HCT116 (cell line): ENCODE measurements around the gene NAV3. TPM values are rescaled to one million over a fixed set of nuclear protein-coding genes. Genes with fewer than 3 reads are reported as not detected.

ENCODE experiments used
- ATAC-seq: fragments of 200-7000 bp; cut with Tn5 transposase; 2 replicates; pipeline ENCODE4 v1.9.1; 2020; ENCODE audit warnings: mild to moderate bottlenecking, moderate library complexity
- BruUV-seq: library from RNA; stranded (reverse); fragments of 400-500 nt; replicated peaks from 2 replicates; lab custom pipeline; 2021; lab: Mats Ljungman, UMichigan
- CTCF ChIA-PET: fragments of 300-600 bp; sonication (Branson Sonifier 250); formaldehyde crosslinking; loops from one replicate; lab custom pipeline; 2021; ENCODE audit warnings: antibody characterized with exemption; lab: Charles Lee
- POLR2A ChIA-PET: fragments of 300-600, 350-600 bp; sonication (Branson Sonifier 250); formaldehyde crosslinking; loops from one replicate; lab custom pipeline; 2021; ENCODE audit warnings: antibody characterized with exemption; lab: Charles Lee
- RAD21 ChIA-PET, 2 experiments: fragments of 300-600 bp; sonication (Branson Sonifier 250); formaldehyde crosslinking; loops; one replicate each; lab custom pipeline; 2023; ENCODE audit warnings: low total read pairs in 2 of 2; ENCODE audit not compliant: uncharacterized antibody in 2 of 2, unreplicated experiment in 2 of 2, low non-redundant PET in 1 of 2; lab: Charles Lee
- DNase-seq: peaks from one replicate; pipeline ENCODE4 v3.0.0-alpha.2; 2010; ENCODE audit warnings: low read depth, low spot score
- H2AFZ ChIP-seq: fragments of 200-600 bp; shearing (Covaris generic), sonication (generic); 2 replicates; pipeline ENCODE4 v1.6.1; 2017; ENCODE audit warnings: low read depth, mixed run types, mixed read lengths, antibody characterized with exemption, low read length; ENCODE audit not compliant: poor library complexity, severe bottlenecking
- H3K27ac ChIP-seq: 2 replicates; pipeline ENCODE4 v1.5.1; 2012; ENCODE audit warnings: low read depth, low read length
- H3K27me3 ChIP-seq: fragments of 200-600 bp; sonication (generic); 2 replicates; pipeline ENCODE4 v1.6.1; 2016; ENCODE audit warnings: mixed run types, low read length, mixed read lengths; ENCODE audit not compliant: insufficient read depth
- H3K36me3 ChIP-seq, 2 experiments: fragments of 200-500 bp in 1 of 2; fragments of 200-600 bp in 1 of 2; sonication (Bioruptor generic) in 1 of 2; sonication (generic) in 1 of 2; 2 replicates each; pipeline versions ENCODE4 v1.5.1 to v1.6.1; 2014 to 2016; ENCODE audit warnings: low read length in 2 of 2, inconsistent platforms in 1 of 2, mixed read lengths in 1 of 2, mixed run types in 1 of 2; ENCODE audit not compliant: insufficient read depth in 2 of 2, control insufficient read depth in 1 of 2
- H3K4me1 ChIP-seq, 2 experiments: fragments of 200-600 bp in 1 of 2; sonication (generic) in 1 of 2; 2 replicates each; pipeline versions ENCODE4 v1.5.1 to v1.6.1; 2012 to 2017; ENCODE audit warnings: low read length in 2 of 2, inconsistent platforms in 1 of 2, mild to moderate bottlenecking in 1 of 2, mixed read lengths in 1 of 2, mixed run types in 1 of 2, moderate library complexity in 1 of 2; ENCODE audit not compliant: insufficient read depth in 2 of 2, control insufficient read depth in 1 of 2
- H3K4me2 ChIP-seq: fragments of 200-600 bp; sonication (generic); 2 replicates; pipeline ENCODE4 v1.6.1; 2017; ENCODE audit warnings: mixed run types, low read length, mixed read lengths
- H3K4me3 ChIP-seq, 2 experiments: fragments of 200-600 bp in 1 of 2; sonication (generic) in 1 of 2; replicated peaks in 1 of 2; 2 replicates each; pipeline ENCODE4 v1.5.1; 2011 to 2016; ENCODE audit warnings: low read length in 2 of 2, control low read depth in 1 of 2, low read depth in 1 of 2, mild to moderate bottlenecking in 1 of 2, mixed read lengths in 1 of 2, mixed run types in 1 of 2
- H3K79me2 ChIP-seq: fragments of 200-600 bp; sonication (generic); 2 replicates; pipeline ENCODE4 v1.6.1; 2017; ENCODE audit warnings: mild to moderate bottlenecking, mixed run types, low read length, moderate library complexity, mixed read lengths; ENCODE audit not compliant: insufficient read depth
- H3K9ac ChIP-seq: fragments of 200-600 bp; sonication (generic); 2 replicates; pipeline ENCODE4 v1.6.1; 2016; ENCODE audit warnings: low read length, mixed read lengths
- H3K9me2 ChIP-seq: fragments of 200-600 bp; sonication (generic), shearing (Covaris generic); 2 replicates; pipeline ENCODE4 v1.6.1; 2017; ENCODE audit warnings: mixed run types, mild to moderate bottlenecking, moderate library complexity; ENCODE audit not compliant: insufficient read depth
- H3K9me3 ChIP-seq, 2 experiments: fragments of 200-500 bp in 1 of 2; fragments of 200-600 bp in 1 of 2; sonication (Bioruptor generic) in 1 of 2; sonication (generic) in 1 of 2; 2 replicates each; pipeline ENCODE4 v1.6.1; 2014 to 2017; ENCODE audit warnings: low read length in 2 of 2, mixed read lengths in 2 of 2, inconsistent platforms in 1 of 2, low read depth in 1 of 2, mild to moderate bottlenecking in 1 of 2, mixed run types in 1 of 2, moderate library complexity in 1 of 2; ENCODE audit not compliant: control insufficient read depth in 1 of 2, insufficient read depth in 1 of 2
- H4K20me1 ChIP-seq: fragments of 200-600 bp; sonication (generic), shearing (Covaris generic); 2 replicates; pipeline ENCODE4 v1.6.1; 2017; ENCODE audit warnings: mixed run types, mild to moderate bottlenecking, moderate library complexity; ENCODE audit not compliant: insufficient read depth
- ATF3 ChIP-seq: IDR thresholded peaks from 2 replicates; pipeline ENCODE4 v1.6.1; 2012
- EZH2 ChIP-seq: fragments of 200-600 bp; sonication (generic); IDR thresholded peaks from 2 replicates; pipeline ENCODE4 v1.6.1; 2017; ENCODE audit warnings: antibody characterized with exemption, mixed run types
- REST ChIP-seq: IDR thresholded peaks from 2 replicates; pipeline ENCODE4 v1.6.1; 2012; ENCODE audit warnings: low read depth
- intact Hi-C: fragments of 100-400 bp; cut with micrococcal nuclease; formaldehyde crosslinking; loops from 2 replicates; pipeline ENCODE4 v1.10.0; 2022
- total RNA-seq: library from RNA; stranded (reverse); gene quantifications from one replicate; pipeline ENCODE4 v1.2.1, GENCODE V29; 2021; ENCODE audit not compliant: unreplicated experiment

The NAV3 gene
- total RNA-seq, 1 experiment from 2014 or later = 7.8 TPM

- CTCF ChIA-PET = interaction anchor here (1.6 kb wide), 1 partner anchor 43 kb away, joined by 3 read pairs; no protein-coding TSS in a partner anchor
- H3K9me2 ChIP-seq = no peaks in the 10 kb centered on the region
- RAD21 ChIA-PET = no interaction called here
Observed at GRCh38 chr12:77968571-77968970, 137.9 kb downstream of the NAV3 start.

More at GRCh38 chr12:77968571-77968970, 137.9 kb downstream of the NAV3 start:
- no peak for ATAC-seq
- Histone ChIP-seq H3K79me2 (no peaks in the 10 kb centered on the region), H3K27ac (no peak overlapping the region), H3K4me3 (no peak overlapping the region), H3K9ac (no peak overlapping the region), H3K4me2 (no peak overlapping the region), H3K27me3 (no peaks in the 10 kb centered on the region), H3K9me3 (no peaks in the 10 kb centered on the region), H4K20me1 (no peaks in the 10 kb centered on the region), H3K36me3 (no peaks in the 10 kb centered on the region), H3K4me1 (no peaks in the 10 kb centered on the region), H2AFZ (no peak overlapping the region)
- no peak for DNase-seq
- POLR2A ChIA-PET = no interaction called here
- no TSS peak for BruUV-seq
- TF ChIP-seq REST (no peak), EZH2 (no peak), ATF3 (no peak)
- intact Hi-C loops = no loop called here
